GM18505 (cell line): ENCODE measurements around the gene PLXNB2.

Experiments
- ATAC-seq: cut with Tn5 transposase; IDR thresholded peaks from one replicate; pipeline ENCODE4 v1.9.1; 2021; ENCODE audit not compliant: unreplicated experiment
- POLR2A ChIP-seq: IDR thresholded peaks from 4 replicates; pipeline ENCODE4 v1.6.1; 2011; ENCODE audit warnings: borderline replicate concordance; ENCODE audit not compliant: insufficient read depth, insufficient read length; ENCODE audit errors: extremely low read depth

The PLXNB2 gene, protein sequence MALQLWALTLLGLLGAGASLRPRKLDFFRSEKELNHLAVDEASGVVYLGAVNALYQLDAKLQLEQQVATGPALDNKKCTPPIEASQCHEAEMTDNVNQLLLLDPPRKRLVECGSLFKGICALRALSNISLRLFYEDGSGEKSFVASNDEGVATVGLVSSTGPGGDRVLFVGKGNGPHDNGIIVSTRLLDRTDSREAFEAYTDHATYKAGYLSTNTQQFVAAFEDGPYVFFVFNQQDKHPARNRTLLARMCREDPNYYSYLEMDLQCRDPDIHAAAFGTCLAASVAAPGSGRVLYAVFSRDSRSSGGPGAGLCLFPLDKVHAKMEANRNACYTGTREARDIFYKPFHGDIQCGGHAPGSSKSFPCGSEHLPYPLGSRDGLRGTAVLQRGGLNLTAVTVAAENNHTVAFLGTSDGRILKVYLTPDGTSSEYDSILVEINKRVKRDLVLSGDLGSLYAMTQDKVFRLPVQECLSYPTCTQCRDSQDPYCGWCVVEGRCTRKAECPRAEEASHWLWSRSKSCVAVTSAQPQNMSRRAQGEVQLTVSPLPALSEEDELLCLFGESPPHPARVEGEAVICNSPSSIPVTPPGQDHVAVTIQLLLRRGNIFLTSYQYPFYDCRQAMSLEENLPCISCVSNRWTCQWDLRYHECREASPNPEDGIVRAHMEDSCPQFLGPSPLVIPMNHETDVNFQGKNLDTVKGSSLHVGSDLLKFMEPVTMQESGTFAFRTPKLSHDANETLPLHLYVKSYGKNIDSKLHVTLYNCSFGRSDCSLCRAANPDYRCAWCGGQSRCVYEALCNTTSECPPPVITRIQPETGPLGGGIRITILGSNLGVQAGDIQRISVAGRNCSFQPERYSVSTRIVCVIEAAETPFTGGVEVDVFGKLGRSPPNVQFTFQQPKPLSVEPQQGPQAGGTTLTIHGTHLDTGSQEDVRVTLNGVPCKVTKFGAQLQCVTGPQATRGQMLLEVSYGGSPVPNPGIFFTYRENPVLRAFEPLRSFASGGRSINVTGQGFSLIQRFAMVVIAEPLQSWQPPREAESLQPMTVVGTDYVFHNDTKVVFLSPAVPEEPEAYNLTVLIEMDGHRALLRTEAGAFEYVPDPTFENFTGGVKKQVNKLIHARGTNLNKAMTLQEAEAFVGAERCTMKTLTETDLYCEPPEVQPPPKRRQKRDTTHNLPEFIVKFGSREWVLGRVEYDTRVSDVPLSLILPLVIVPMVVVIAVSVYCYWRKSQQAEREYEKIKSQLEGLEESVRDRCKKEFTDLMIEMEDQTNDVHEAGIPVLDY (N-terminal part only)

DNA sequence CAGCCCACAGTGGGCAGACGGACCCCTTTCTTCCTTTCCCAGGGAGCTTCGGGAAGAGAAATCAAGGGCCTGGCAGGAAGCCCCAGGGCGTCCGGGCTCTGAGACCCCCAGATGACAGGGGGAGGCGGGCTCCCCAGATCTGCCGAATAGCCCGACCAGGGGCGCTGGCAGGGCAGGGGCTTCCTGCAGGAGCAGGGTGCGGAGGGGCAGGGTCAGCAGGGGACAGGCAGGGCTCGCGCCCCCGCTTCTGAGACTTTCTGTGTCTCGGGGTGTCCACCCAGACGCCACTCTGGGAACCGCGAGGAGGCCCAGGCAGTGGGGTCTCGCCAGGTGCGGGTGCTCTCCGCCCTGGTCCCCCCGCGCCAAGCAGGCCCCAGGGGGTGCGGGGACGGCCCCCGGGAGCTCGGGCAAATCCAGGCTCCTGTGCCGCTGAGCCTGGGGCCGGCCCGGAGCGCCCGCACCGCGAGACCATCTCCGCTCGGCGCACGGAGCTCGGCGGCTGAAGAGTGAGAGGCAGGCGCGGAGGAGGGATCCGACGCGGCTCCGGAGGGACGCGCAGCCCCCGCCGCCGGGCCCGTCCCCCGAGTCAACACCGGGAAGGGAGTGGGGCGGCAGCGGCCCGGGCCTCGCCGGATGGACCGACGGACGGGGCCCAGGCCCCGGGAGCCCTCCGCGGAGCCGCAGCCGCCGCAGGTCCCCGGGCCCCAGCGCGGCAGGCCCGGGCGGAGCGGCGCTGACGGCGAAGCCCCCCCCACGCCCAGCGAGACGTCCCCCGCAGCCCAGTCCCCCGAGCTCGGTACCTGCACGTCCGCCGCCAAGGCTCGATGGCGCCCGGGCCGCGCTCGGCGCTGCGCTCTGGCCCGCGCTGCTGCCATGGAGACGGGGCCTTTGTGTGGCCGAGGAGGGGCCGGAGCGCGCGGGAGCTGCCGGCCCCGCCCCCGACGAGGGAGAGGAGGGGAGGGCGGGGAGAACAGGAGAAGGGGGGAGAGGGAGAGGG, at the start of gene PLXNB2:
TSS of gene PLXNB2 (minus strand) at position 894 of the 997 bp plus-strand sequence. CDS start 17,062 bp downstream, outside the sequence.
- peak; percentile 49 for TF ChIP-seq POLR2A
- ATAC-seq, result peak; percentile 40

DNA sequence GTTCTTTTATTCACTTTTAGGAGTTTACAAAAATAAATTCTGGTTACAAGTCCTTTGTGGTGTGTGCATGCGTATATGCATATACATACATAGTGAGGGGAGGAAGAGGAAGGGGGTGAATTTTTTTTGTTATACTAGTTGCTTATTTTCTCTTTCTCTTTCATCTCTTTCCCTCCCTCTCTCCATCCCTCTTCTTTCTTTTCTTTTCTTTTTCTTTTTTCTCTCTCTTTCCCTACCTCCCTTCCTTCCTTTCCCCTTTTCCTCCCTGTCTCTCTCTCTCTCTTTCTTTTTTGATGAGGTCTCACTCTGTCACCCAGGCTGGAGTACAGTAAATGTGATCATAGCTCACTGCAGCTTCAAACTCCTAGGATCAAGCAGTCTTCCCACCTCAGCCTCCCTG, 49.8 kb upstream of the PLXNB2 start:
- no peak for TF ChIP-seq POLR2A
- no peak for ATAC-seq

DNA sequence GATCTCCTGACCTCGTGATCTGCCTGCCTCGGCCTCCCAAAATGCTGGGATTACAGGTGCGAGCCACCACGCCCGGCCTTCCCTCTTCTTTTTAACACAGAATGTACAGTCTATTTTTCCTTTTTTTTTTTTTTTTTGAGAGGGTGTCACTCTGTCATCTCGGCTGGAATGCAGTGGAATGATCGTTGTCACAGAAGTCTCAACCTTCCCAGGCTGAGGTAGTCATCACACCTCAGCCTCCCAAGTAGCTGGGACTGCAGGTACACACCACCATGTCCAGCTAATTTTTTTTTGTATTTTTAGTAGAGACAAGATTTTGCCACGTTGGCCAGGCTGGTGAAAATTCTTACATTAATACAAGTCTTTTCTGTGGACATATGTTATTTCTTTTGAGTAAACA, 48.7 kb upstream of the PLXNB2 start:
- no peak for TF ChIP-seq POLR2A
- ATAC-seq, result no peak

DNA sequence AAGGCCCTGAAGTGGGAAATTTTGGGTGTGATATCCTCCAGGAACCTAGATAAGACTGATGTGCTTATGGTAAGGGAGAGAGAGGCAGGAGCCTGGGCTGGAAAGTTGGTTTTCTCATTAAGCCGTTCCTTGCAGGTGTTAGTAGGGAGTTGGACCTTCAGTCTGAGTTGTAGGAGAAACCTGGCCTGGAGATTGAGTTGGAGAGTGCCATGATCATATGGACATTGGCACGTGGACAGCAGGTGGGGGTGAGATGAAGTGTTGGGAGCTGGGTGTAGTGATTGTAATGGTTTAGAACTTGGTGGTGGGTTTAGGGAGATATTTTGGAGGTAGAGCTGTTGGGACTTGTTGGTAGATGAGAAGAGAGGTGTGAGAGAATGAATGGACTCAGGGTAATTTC, 40.6 kb upstream of the PLXNB2 start:
- ATAC-seq, result no peak
- no peak for TF ChIP-seq POLR2A

DNA sequence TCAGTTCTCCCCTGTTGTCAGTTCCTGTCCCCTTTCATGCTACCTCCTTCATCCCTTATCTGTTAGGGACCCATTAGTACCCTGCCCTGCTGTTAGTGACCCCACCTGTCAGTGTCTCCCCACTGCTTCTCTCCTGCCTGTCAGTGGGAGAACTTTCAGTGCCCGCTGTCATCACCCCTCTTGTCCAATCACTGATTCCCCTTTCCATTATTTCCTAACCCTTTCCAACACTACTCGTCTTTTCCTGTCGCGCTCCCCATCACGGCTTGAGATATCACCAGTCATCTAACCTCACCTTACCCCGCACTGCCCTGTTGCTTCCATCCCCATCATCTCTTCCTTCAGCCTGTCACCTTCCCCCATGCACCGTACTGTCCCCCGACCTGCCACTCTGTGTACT, 39.7 kb upstream of the PLXNB2 start:
- ATAC-seq, result no peak

DNA sequence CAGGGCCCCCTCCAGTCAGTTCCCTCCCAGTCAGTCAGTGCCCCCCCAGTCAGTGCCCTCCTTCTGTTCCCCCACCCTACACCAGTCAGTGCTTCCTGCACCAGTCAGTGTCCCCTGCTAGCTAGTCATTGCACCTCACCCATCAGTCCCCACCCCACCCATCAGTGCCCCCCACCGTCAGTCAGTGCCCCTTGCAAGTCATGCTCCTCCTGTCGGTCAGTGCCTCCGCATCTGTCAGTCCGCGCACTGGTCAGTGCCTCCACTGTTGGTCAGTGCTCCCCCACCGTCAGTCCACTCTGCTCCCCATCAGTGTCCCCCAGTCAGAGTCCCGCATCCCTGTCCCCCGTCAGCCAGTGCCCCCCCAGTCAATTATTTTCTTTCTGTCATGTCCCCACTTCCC, 39.0 kb upstream of the PLXNB2 start:
- ATAC-seq, result no peak
- TF ChIP-seq POLR2A, result no peak

More for the DNA sequence above, 39.7 kb upstream of the PLXNB2 start:
- no peak for TF ChIP-seq POLR2A

DNA sequence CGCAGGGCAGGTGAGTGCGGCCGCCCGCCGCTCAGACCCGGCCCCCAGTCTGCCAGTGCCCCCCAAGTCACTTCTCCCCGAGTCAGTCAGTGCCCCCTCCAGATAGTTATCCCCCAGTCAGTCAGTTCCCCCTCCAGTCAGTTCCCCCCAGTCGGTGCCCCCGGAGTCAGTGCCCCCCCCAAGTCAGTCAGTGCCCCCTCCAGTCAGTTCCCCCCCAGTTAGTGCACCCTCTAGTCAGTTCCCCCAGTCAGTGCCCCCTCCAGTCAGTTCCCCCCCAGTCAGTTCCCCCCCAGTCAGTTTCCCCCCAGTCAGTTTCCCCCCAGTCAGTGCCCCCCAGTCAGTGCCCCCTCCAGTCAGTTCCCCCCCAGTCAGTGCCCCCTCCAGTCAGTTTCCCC, 36.1 kb upstream of the PLXNB2 start:
- no peak for TF ChIP-seq POLR2A
- no peak for ATAC-seq

DNA sequence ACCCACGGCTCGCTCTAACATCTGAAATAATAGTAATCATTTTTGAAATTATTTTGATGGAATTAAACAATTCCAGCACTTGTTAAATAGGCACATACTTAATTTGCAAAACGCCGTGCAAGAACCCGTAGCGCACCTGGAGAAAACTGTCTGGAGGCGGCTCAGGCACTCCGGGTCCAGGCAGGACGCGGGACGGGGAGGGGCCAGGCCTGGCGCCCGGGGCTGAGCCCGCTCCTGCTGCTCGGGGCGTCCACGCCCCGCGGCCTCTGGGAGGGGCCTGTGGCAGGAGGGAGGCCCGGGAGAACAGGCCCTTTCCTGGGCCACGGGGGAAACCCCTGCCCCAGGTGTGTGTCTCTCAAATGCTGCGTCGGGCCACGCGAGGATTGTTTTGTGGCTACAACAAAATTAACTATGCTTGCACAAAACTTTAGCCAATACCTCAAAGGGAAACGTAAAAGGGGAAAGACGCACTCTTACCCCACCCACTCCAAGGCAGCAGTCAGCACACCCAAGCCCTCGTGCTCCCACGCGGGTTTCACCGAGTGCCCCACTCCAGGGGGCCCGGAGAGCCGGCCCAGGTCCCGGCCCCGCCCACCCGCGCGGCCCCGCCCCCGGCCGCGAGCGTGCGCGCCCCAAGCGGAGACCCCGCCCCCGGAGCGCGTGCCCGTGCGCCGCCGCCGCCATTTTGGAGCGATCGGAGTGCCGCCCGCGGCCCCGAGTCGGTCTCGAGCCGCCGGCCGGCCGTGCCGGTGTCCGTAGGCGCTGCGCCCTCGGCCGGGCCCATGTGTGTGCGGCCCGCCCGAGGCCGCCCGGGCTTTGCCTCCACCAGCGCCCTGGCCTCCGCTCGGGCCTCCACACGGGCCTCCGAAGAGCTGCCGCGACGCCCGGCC, 35.5 kb upstream of the PLXNB2 start, which contains the start of gene PPP6R2:
TSS of gene PPP6R2 (plus strand) at position 677 of the 890 bp plus-strand sequence. CDS start 50,582 bp downstream, outside the sequence.
- TF ChIP-seq POLR2A, result peak; percentile 72
- ATAC-seq, result peak; percentile 69

DNA sequence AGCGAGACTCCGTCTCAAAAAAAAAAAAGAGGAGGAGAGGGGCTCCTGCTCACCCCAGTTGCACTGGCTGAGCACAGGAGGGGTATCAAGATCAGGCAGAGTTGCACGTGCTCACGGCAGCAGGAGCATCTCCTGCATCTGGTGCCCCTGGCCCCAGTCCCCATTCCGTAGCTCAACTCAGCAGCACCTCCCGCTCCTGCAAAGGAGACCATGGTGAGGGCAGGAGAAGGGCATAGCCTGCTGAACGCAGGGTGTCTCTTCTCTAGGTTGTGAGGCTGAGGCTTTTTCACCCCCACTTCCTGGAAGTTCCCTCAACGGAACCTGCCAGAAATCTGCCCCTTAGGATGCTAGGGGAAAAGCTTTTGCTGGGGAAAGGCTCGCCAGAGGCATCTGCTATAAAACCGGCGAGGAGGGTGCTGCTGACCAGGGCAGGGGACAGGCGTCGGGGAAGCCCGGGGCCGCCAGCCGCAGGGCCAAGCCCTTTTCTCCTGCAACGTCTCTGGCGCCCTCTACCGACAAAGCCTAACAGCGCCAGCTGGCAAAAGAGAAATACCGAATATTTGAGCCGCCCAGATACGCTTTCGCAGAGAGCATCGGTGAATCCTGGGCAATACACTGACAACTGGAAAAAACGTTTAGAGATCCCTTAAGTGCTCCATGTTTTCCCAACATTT, 34.7 kb upstream of the PLXNB2 start:
- no peak for TF ChIP-seq POLR2A
- ATAC-seq, result no peak

DNA sequence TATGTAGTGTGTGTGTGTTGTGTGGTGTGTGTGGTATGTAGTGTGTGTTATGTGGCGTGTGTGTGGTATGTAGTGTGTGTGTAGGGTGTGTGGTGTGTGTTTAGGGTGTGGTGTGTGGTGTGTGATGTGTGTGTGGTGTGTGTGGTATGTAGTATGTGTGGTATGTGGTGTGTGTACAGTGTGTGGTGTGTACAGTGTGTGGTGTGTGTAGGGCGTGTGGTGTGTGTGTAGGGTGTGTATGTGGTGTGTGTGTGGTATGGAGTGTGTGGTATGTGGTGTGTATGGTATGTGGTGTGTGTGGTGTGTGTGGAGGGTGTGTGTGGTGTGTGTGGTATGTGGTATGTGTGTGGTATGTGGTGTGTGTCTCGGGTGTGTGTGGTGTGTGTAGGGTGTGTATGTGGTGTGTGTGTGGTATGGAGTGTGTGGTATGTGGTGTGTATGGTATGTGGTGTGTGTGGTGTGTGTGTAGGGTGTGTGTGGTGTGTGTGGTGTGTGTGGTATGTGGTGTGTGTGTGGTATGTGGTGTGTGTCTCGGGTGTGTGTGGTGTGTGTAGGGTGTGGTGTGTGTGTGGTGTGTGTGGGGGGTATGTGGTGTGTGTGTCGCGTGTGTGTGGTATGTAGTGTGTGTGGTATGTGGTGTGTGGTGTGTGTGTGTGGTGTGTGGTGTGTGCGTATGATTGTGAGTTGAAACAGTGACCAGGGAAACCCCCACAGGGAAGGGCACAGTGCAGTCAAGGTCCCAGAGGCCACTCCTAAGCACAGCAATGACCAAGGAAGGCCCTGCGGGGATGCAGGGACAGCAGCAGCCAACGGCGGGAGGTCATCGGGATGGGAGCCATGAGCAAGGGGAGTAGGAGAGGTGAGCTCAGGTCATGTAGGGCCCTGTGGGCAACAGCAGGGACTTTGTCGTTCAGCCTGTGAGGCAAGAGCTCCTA, 32.8 kb upstream of the PLXNB2 start:
- ATAC-seq, result no peak
- no peak for TF ChIP-seq POLR2A

DNA sequence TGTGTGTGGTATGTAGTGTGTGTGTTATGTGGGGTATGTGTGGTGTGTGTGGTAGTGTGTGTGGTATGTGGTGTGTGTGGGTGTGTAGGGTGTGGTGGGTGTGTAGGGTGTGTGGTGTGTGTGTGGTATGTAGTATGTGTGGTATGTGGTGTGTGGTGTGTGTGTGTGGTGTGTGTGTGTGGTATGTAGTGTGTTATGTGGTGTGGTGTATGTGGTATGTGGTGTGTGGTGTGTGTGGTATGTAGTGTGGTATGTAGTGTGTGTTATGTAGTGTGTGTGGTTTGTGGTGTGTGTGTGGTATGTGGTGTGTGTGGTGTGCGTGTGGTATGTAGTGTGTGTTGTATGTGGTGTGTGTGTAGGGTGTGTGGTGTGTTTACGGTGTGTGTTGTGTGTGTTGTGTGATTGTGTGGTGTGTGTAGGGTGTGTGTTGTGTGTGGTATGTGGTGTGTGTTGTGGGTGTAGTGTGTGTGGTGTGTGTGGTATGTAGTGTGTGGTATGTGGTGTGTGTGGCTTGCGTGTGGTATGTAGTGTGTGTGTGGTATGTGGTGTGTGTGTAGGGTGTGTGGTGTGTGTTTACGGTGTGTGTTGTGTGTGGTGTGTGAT, 31.5 kb upstream of the PLXNB2 start:
- no peak for TF ChIP-seq POLR2A
- ATAC-seq, result no peak
